ENCODE data around the gene PTPRJ. TPM values are rescaled to one million over a fixed set of nuclear protein-coding genes. Genes with fewer than 3 reads are reported as not detected.

PTPRJ gene
- total RNA-seq, 1 donor from 2014 or later = 98.5 TPM

DNA sequence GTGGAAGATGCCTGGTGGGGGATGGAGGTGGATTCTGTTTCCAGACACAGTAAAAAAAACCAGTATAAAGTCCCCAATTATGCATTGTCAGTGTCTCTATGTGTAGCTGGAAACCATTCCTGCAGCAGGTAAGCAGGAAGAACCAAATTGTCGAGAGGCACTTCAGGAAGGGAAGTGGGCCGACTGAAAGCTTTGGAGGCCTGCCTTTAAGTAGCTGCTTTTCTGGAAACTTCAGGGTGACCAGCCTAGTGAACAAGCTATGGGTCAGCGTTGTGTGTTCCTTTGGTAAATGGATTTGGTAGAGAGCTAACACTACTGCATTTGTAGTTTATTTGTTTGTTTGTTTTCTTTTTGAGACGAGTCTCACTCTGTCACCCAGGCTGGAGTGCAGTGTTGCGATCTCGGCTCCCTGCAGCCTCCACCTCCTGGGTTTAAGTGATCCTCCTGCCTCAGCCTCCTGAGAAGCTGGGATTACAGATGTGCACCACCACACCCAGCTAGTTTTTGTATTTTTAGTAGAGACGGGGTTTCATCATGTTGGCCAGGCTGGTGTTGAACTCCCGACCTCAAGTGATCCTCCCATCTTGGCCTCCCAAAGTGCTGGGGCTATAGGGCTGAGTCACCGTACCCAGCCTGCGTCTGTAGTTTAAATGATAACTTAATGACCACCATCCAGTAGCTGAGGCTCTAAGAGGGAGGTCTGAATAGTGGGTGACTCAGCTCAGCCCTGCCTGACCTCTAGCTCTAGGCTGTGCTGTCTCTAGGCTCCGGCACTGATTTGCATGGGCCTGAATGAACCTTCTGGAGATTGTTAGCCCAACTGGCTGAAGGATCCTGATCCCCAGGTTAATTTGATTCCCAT is 12.8 kb downstream of the PTPRJ start:
- intact Hi-C loops (cut with micrococcal nuclease) = no loop called here

DNA sequence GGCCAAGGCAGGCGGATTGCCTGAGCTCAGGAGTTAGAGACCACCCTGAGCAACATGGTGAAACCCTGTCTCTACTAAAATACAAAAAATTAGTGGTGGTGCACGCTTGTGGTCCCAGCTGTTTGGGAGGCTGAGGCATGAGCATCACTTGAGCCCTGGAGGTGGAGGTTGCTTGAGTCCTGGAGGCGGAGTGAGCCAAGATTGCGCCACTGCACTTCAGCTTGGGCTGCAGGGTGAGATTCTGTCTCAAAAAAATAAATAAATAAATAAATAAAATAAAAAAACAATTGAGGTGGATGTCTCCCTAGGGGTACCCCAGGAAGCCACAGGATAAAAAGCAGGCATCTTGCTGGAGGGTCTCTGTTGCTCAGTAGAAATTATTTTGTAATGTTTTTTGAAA is 14.1 kb downstream of the PTPRJ start:
- intact Hi-C loops (cut with micrococcal nuclease) = no loop called here

DNA sequence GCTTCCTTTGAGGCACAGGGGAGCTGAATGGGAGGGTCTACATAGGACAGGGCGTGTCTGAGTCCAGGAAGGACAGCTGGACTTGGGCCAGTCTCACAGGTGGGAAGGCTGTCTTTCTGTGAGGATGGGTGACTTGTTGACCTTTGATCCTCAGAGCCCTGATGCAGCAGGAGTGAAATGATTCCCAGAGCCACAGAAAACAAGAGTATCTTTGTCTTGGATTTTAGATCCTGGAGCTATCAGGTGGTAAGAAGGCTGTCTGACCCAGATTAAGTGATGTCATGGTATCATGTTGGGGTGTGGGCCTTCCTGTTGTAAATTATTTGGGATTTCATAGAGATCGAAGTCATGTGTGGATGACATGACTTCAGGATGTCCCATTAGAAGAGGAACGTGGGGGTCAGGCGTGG is 15.0 kb downstream of the PTPRJ start:
- intact Hi-C loops (cut with micrococcal nuclease) = no loop called here

DNA sequence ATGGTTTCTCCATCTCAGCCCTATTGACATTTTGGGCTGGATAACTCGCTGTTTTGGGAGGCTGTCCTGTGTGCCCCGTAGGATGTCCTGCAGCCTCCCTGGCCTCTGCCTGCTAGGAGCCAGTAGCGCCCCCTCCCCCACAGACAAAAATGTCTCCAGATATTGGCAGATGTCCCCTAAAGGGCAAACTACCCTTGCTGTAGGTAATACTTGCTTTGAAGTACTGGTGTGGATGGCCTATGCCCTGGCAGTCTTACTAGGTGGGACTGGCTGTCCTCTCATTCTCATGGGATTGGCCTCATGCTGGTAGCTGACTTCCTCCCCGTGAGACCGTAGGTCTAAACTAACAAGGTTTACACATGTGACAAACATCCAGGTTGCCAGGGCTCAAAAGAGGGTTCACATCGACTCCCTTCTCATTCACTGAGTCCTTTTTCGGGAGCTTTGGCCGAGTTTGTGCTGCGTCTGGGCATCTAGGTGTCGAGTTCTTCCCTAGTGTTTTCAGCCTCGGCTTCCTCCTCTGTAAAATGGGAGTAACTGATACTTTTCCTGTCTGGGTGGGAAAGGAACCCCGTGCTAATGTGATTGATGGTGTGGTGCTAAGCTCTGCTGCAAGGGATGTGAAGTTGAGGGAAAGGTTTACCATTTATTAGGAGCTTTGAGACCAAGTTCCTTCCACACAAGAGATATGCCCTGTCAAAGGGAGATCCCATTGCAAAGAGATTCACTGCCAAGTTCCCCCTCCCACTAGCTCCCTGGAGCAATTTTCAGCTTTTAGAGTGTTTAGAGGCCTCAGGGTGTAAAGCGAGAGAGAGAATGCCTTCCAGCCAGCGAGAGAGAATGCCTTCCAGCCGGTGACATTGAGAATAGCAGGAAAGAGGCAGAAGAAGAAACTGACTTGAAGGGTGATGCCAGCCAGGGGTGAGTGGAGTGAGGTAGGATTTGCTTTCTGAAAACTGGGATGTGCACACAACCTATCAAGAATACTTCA is 17.0 kb downstream of the PTPRJ start:
- intact Hi-C loops (cut with micrococcal nuclease) = no loop called here

DNA sequence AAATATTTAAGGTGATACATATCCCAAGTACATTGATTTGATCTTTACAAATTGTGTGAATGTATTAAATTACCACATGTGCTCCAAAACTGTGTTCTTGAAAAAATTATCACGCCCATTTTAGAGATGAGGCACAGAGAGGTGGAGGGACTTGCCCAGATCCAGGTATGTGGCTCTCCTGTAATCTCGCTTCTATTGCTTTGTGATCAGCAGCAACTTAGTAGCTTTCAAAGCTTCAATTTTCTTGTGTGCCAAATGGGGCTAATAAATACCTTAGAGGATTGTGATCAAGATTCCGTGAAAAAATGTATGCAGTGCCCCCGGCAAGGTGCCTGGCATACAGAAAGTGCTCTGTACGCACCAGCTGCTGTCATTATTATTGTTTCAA is 18.0 kb downstream of the PTPRJ start:
- intact Hi-C loops (cut with micrococcal nuclease) = no loop called here

DNA sequence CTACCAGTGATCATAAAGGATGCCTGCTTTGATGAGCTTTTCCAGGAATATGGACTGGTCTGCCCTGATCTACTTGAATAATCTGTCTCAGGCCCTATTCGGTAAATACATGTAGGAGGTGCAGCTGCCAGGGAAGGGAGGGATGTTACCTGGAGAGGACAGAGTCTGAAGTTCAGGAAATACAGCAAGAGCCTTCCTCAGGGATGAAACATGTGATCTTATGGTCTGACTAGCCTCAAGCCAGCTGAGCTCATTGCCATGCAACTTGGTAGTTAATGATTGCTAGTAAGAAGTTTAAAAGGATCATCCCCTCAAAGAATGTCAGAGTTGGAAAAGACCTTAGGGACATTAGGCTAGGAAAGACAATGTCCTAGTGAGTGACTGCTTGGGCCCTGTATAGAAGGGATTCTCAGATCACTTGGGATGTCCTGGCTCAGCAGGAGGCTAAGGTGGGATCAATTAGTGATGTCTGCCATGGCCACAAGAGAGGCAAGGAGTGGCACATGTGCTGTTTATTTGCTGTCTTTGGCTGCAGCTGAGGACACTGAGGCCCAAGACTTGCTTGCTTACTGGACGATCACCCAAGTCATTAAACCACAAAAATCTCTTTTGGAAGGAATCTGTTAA is 18.5 kb downstream of the PTPRJ start:
- intact Hi-C loops (cut with micrococcal nuclease) = loop anchor here (1.0 kb wide), 1 partner anchor 8 kb away; no protein-coding TSS in a partner anchor

DNA sequence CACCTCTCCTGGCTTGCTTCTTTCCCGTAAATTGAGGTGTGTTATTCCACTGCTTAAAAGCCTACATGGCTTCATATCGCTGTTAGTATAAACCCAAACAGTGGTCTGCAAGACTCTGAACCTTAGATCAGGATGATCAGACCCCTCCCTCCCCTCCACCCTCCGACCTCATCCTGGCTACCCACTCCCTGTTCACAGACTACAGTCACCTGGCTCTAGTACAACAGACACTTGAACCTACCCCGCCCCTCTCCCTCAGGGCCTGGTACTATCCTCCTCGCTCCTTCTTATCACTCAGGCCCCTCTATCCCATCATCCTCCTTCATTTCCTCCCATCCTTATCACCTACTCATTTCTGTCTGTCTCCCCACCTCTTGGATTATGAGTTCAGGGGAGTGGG is 20.1 kb downstream of the PTPRJ start:
- intact Hi-C loops (cut with micrococcal nuclease) = loop anchor here (2.0 to 10.0 kb wide), 3 partner anchors 138 to 446 kb away; partner anchors contain the start of genes CELF1 and FNBP4

DNA sequence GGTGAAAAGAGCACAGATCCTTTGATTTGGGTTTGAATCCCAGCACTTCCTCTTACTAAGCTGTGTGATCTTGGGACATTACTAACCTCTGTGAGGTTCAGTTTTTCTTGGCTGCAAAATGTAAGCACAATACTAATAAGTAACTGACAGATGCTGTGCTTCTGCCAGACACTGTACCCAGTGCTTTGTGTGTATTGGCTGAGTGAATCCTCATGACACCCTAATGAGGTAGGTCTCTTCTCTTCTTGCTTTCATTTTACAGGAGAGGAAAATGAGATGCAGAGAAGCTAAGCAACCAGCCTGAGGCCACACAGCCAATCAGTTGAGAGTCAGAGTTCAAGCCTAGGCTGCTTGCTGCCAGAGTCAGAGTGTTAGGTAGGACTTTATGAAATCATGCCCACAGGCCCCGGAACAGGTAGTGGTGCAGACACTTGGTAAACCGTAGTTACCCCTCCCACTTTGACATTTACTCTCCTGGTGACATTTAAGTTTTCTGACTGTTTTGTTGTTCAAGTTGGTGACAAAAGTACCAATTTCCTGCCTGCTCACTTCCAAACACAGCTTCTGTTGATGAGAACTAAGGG is 21.2 kb downstream of the PTPRJ start:
- intact Hi-C loops (cut with micrococcal nuclease) = loop anchor here (1.0 to 10.0 kb wide), 12 partner anchors 8 to 447 kb away; partner anchors contain the start of genes CELF1, FNBP4, MTCH2 and NUP160

DNA sequence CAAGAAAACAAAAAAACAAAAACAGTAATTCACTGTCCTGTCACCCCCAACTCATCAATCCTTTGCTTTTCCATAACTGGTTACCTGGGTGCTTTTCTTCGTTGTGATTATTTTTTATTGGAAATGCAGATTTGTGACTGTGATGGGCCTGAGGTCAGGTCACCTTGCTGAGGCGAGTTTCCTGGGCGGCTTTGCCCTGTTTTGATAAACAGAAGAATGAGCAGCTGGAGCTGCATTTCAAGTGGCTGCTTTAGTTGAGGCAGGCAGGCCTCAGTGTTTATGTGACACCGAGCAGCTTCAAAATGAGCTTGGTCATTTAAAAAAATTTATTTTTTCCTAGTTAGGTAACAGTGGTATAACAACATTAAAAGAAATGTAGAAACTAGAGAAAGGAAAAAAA is 22.2 kb downstream of the PTPRJ start:
- intact Hi-C loops (cut with micrococcal nuclease) = loop anchor here (10.0 kb wide), 1 partner anchor 448 kb away; the partner anchor contains the start of gene CELF1

DNA sequence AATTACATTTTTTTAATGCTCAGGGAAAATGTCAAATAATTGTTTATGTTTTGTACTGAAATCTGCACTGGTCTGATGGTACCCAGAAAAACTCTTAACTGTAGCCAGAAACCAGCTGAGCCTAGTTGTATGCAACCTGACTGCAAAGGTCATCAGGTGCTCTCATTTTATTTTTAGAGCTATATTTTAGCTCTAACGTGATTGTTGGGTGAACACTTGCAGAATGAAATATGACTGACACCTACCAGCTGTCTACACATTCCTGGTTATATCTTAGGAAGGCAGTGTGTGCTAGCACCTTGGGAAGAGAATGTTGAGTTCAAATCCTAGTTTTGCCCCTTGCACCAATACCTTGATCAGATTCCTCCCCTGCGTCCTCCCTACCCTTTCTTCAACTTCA is 23.6 kb downstream of the PTPRJ start:
- intact Hi-C loops (cut with micrococcal nuclease) = loop anchor here (10.0 kb wide), 1 partner anchor 449 kb away; the partner anchor contains the start of gene CELF1

DNA sequence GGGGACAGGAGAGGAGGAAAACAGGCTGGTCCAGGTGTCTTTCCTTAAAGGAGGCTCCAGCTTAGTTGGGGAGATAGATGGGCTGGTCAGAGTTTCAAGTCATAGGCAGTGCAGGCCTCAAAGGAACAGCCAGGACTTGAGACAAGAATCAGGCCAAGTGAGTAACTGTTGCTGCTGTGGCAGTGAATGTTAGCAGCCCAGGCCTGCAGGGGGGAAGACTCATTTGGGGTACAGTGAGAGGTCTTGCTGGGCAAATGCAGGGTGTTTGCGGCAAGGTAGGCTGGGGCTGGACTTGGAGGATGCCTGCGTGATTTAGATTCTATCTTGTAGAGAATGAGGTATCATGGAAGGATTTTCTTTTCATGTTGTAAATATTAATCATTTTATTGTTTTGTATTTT is 24.1 kb downstream of the PTPRJ start:
- intact Hi-C loops (cut with micrococcal nuclease) = loop anchor here (10.0 kb wide), 1 partner anchor 450 kb away; the partner anchor contains the start of gene CELF1

DNA sequence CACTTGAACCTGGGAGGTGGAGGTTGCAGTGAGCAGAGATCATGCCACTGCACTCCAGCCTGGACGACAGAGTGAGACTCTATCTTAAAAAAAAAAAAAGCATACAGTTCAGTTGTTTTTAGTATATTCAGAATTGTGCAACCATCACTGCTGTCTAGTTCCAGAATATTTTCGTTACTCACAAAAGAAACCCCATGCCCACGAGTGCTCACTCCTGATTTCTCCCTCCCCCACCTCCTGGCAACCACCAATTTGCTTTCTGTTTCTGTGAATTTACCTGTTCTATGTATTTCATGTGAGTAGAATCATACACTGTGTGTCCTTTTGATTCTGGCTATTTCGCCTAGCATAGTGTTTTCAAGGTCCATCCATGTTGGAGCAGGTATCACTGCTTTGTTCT is 24.8 kb downstream of the PTPRJ start:
- intact Hi-C loops (cut with micrococcal nuclease) = loop anchor here (10.0 kb wide), 1 partner anchor 450 kb away; the partner anchor contains the start of gene CELF1

DNA sequence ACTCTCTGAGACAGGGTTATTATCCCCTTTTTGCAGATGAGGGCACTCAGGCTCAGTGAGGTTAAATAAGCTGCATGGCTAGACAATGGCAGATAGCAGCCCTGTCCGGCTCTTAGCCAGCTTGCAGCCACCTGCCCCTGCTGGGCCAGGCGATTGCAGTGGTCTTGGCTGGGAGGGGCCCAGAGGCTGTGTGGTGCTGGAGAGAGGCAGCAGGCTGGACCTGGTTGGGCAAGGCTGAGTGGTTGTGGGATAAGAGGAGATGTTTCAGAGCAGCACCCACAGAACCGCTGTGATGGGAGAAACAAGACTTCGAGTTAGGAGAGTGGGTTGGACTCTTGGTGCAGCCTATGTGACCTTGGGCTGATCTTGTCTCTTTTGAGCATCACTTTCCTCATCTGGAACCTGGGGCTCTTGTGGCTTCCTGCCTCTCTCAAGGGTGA is 25.5 kb downstream of the PTPRJ start:
- intact Hi-C loops (cut with micrococcal nuclease) = loop anchor here (1.0 to 10.0 kb wide), 4 partner anchors 11 to 451 kb away; partner anchors contain the start of gene CELF1

DNA sequence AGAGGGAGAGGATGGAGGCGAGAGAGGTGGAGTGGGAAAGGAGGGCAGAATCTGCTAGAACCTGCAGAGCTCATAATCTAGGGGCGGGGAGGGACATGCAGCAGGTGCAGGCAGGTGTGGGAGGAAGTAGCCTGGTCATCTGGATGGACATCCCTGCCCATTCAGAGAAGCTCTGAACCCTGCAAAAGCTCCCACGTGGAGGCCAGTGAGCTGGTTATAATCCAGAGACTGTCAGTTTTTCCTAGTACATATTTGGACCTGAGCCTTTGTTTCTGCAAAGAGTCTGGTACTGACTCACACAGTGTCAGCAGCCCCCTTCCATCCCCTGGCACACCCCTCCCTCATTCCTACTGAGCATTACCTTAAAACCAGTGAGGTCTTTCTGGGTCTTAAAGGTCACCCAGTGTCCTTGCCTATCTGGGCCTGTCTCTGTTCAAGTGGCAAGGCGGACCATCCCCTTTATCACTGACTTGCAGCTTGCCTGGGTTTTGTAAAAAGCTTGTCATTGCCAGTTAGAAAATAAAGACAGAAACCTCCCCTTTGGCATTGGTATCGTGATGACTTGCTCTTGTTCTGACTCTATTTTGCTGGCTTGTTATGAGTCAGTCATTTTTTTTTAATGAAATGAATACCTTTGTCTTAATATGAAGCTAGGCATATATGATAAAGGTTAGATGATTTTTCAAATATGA is 26.1 kb downstream of the PTPRJ start:
- intact Hi-C loops (cut with micrococcal nuclease) = loop anchor here (1.0 to 10.0 kb wide), 4 partner anchors 11 to 452 kb away; partner anchors contain the start of gene CELF1

DNA sequence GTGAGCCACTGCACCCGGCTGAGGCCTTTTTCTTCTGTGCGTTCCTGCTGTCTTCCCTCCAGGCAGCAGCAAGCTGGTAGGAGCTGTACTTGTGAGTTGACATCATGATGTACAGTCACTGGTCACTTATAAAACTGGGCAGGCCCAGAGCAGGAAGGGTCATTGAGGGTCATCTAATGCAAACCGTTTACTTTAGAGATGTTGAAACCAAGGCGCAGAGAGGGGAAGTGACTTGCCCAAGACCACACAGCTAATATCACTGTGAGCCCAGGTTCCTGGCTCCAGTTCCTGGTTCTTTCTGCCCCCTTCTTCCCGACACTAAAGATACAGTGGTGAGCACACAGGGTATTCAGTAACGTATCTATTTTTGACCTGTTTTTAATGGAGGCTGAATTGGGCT is 27.3 kb downstream of the PTPRJ start:
- intact Hi-C loops (cut with micrococcal nuclease) = loop anchor here (10.0 kb wide), 1 partner anchor 453 kb away; the partner anchor contains the start of gene CELF1

DNA sequence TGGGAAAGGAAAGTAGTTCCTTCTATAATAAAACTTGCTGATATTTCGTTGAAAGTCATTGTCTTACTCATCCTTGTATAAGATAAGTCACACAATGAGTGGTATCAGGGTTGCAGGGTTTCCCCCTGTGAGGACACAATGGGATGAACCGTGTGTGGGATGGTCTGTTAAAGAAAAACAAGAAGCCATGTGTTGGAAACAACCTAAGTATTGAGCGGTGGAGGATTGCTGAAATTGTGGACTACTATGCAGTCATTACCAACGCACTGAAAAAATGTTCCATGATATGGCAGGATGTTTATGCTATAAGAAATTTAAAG is 28.6 kb downstream of the PTPRJ start:
- intact Hi-C loops (cut with micrococcal nuclease) = loop anchor here (1.0 to 10.0 kb wide), 2 partner anchors 8 to 454 kb away; partner anchors contain the start of gene CELF1

DNA sequence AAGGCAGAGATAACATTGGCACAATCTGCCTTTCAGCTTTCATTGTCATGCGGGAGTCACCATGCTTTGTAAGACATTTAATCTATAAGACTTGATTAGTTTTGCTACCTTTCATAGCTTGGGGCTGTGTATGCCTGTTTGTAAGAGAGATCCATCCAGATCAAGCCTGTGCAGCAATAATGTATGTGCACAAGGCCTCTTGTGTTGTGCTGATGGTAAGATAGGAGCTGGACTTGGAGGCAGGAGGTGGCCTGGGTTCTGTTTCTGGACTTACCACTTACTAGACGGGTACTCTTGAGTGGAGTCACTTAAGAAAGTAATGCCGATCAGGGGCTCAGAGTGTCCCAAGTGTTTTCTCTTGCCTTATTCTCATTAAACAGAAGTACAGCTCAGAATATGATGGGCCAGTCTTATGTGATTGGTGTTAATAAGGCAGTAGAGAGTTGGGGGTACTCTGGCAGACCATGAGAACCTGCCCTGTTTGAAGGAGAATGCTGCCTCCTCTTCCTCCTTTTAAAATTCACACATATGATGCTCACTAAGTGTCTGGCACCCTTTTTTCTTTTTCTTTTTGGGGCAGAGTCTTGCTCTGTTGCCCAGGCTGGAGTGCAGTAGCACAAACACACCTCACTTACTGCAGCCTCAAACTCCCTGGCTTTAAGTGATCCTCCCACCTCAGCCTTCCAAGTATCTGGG is 30.9 kb downstream of the PTPRJ start:
- intact Hi-C loops (cut with micrococcal nuclease) = no loop called here

DNA sequence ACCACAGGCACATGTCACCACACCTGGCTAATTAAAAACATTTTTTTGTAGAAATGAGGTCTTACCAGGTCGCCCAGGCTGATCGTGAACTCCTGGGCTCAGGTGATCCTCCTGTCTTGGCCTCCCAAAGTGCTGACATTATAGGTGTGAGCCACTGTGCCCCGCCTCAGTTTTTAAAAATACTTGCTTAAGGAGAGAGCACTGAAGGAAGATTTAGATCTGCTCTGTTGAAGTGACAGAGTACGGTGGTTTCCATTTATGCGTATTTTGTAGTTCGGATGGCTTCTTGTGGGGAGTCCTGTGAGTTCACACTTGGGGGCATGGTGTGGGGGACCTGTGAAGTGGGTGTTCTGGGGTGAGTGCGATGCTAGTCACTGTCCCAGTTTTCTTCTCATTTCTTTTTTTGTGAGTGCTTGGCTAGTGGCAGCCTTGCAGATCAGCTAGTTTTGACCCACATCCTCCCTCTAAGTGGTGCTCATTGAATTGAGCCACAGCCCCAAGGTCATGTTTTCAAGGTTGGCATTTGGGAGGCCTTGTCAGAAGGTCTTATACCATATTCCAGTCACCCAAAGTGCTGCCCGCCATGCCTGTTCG is 31.5 kb downstream of the PTPRJ start:
- intact Hi-C loops (cut with micrococcal nuclease) = no loop called here
